Esophagus squamous epithelium (tissue), 4 donors: ENCODE measurements around the gene FERMT1.

ENCODE experiments used
- CTCF ChIP-seq, 6 experiments: fragments of 450-650 bp in 4 of 6; fragments of 200-600 bp in 2 of 6; sonication (generic) in 2 of 6; IDR thresholded peaks; one replicate each; pipeline ENCODE4 v1.5.1; 2016 to 2019; ENCODE audit warnings: antibody characterized with exemption in 6 of 6, mild to moderate bottlenecking in 4 of 6, moderate library complexity in 4 of 6
- POLR2A ChIP-seq, 4 donors: fragments of 450-650 bp; IDR thresholded peaks; one replicate each; pipeline ENCODE4 v1.6.1; 2017; ENCODE audit warnings: antibody characterized with exemption in 4 of 4, mild to moderate bottlenecking in 4 of 4, moderate library complexity in 3 of 4

- TF ChIP-seq CTCF (IDR thresholded peaks at IDR 0.05) (no peak), POLR2A (IDR thresholded peaks at IDR 0.05) (no peak)
Measured at GRCh38 chr20:6037082-6037481, 85.7 kb downstream of the FERMT1 start.
